GM19372 (cell line): Measurements from ENCODE around the gene NUDT22.

Source experiments
- ATAC-seq: cut with Tn5 transposase; IDR thresholded peaks from one replicate; pipeline ENCODE4 v1.9.1; 2021; ENCODE audit warnings: mild to moderate bottlenecking, low read depth, moderate library complexity; ENCODE audit not compliant: unreplicated experiment

NUDT22 gene, protein sequence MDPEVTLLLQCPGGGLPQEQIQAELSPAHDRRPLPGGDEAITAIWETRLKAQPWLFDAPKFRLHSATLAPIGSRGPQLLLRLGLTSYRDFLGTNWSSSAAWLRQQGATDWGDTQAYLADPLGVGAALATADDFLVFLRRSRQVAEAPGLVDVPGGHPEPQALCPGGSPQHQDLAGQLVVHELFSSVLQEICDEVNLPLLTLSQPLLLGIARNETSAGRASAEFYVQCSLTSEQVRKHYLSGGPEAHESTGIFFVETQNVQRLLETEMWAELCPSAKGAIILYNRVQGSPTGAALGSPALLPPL

DNA sequence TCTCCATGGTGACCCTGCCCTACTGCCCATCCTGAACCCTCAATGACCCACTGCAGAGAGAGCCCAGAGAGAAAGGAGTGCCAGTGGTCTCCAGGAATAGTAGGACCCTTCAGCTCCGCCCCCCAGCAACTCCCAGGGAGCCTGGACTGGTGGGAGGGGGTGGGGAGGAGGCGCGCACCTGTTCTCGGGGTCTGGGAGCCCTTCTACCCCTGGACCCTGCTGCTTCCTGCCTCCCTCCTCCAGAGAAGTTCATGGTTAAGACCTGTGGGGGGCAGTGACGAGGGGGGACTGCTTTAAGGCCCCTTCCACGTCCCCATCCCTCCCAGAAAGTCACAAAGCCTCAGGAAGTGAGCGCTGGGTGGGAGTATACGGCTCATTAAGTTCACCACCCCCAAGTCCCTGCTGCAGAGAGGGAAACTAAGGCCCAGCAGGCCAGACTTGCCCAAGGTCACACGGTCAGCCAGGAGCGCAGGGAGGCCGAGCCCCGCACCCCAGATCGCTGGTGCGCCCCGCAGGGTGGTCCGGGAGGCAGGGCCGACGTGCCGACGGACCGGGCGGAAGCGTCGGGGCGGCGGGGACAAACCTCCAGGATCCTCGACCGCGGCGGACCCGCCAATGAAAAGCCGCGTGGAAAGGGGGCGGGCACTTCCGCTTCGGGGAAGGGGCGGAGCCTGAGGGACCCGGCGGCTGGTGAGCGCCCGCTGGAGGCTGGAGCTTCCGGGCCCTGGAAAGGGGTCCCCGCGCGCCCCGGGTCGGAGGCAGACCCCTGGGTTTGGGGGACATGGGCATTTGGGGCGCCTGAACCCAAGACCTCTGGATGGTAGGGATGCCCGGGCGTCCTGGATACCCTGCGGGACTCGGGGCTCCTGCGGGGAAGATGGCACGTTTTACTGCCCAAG, at the start of gene NUDT22, which contains the start of gene TRPT1:
TSS of gene NUDT22 (plus strand) at position 667 of the 899 bp plus-strand sequence. CDS start 379 bp downstream, outside the sequence.
TSS of gene TRPT1 (minus strand) at position 579 of the 899 bp plus-strand sequence. CDS start at position 253, 326 bp downstream.
- ATAC-seq: peak; percentile 41

DNA sequence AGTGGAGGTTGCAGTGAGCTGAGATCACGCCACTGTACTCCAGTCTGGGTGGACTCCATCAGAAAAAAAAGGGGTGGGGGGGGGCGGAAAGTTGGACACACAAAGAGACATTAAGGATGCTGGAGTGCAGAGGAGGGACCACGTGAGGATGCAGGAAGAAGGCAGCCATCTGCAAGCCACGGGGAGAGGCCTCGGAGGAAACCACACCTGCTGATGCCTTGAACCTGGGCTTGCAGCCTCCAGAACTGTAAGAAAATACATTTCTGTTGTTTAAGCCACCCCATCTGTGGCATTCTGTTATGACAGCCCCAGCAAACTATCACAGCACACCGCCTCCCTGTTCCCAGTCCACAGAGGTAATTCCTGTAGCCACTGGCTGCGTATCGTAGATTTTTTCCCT, 49.3 kb upstream of the NUDT22 start:
- no peak for ATAC-seq

DNA sequence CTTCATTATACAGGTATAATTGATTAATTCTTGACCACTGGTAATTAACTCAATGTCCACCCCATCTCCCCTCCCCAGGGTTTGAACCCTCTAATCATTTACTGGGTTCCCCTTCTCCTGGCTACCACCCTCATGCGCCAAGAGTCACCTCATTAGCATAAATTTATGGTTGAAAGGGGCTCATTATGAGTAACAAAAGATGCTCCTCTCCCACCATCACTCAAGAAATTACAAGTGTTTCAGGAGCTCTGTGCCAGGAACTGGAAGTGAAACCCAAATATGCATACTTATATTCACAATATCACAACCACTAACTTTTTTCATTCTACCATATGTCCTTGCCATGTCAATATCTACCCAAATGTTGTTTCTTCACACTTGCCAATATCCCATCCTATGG, 47.9 kb upstream of the NUDT22 start:
- no peak for ATAC-seq

DNA sequence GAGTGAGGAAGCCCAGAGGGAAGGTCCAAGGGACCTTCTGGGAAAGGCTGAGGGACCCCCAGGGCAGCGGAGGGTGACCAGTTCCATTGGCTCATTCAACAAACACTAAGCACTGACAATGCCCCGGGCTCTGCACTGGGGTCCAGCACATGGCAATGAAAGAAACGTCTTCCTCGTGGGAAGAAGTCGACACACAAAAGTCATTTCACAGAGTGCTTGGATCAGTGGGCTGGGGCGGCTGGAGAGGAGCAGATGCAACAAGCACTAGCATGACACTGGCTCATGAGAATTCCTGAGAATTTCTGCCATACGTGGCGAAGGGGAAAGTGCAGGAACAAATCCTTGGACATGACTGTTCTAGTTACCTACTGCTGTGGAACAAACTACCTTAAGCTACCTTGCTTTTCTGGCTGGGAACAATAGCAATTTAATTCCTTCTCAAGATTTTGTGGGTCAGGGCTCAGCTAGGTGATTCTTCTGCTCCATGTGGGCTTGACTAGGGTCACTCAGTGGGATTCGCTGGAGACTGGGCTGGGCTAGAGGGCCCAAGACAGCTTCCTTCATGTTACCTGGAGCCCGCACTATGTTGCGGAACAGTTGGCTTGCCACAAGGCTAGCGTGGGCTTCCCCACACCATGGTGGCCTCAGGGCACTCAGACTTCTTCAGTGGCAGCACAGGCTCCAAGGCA, 47.0 kb upstream of the NUDT22 start:
- no peak for ATAC-seq

DNA sequence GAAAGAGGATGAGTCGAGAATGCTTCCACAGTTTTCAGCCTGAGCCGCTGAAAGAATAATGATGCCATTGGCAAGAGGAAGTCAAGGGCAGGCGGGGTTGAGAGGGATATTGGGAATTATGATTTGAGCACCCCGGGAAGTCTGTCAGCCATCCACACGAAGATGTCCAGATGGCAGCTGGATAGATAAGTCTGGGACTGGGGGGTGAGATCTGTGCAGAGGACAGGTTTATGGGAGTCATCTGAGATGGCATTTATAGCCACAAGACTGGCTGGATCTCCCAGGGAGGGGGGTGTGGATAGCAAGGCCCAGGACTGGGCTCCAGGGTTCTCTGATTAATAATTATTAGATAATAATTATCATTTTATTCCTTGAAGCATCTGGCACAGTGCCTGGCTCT, 45.2 kb upstream of the NUDT22 start:
- ATAC-seq: no peak

DNA sequence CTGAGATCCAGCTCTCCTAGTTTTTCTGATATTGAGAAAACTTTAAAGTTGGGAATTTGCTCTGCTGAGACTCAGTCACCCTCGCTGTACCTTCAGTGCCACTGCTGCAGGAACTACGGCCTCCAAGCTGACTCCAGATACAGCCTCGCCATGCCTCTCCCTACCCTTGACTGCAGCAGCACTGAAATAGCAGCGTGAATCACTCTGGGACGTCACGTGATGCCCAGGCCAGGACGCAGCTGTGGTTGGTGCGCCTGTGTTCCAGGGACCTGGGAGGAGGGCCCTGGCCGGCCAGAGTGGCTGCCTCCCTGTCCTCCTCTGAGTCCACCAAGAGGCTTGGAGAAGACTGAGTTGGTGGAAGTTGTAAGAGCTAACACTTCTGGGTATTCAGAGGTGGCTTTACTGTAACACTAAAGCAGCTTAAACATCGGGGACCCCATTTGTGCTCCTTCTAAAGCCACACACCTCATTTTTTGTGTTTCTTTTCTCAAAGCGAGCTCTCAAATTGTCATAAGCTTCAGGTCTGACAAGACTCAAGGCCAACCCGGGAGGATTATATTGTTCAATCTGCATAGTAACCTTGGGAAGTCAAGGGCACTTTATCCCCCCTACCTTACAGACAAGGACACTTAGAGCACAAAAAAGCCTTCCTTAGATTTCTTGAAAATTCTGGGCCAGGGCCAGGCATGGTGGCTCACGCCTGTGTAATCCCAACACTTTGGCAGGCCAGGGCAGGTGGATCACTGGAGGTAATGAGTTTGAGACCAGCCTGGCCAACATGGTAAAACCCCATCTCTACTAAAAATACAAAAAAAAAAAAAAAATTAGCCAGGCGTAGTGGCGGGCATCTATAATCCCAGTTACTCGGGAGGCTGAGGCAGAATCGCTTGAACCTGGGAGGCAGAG, 44.3 kb upstream of the NUDT22 start:
- no peak for ATAC-seq

DNA sequence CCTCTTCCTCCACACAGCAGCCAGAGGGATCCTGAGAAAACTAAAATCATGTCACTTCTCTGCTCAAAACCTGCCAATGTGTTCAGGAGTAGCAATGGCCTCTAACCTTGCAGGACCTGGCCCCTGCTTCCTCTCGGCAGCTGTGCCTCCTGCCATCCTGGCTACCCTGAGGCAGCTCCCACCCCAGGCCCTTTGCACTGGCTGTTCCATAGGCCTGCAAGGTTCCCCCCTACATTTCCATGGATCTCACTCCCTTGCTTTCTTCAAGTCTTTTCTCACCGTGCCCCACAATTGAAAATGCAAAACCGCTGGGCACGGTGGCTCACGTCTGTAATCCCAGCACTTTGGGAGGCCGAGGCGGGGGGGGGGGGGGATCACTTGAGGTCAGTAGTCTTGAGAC, 42.2 kb upstream of the NUDT22 start:
- ATAC-seq: no peak

DNA sequence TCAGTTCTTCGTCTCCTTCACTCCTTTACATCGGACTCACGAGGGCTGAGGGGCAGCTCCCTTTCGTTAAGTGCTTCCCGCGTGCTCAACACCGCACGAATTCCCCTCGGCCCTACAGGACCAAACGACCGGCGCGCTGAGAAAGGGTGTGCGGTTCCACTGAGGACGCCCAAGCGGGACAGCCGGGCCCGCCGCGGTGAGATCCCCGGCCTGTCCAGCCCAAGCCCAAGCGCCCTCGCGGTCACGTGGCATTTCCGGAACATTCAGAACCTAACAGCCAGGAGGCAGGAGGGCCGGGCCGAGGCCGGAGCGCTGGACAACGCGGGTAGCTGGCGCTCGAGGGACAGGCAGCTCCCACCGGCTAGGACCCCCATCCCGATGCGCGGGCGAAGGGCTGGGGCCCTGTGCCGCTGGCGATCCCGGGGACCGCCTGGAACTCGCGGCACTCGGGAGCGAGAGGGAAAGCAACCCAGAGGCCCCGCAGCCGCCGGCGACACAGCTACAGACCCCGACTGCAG, 40.8 kb upstream of the NUDT22 start:
- ATAC-seq: peak; percentile 12

DNA sequence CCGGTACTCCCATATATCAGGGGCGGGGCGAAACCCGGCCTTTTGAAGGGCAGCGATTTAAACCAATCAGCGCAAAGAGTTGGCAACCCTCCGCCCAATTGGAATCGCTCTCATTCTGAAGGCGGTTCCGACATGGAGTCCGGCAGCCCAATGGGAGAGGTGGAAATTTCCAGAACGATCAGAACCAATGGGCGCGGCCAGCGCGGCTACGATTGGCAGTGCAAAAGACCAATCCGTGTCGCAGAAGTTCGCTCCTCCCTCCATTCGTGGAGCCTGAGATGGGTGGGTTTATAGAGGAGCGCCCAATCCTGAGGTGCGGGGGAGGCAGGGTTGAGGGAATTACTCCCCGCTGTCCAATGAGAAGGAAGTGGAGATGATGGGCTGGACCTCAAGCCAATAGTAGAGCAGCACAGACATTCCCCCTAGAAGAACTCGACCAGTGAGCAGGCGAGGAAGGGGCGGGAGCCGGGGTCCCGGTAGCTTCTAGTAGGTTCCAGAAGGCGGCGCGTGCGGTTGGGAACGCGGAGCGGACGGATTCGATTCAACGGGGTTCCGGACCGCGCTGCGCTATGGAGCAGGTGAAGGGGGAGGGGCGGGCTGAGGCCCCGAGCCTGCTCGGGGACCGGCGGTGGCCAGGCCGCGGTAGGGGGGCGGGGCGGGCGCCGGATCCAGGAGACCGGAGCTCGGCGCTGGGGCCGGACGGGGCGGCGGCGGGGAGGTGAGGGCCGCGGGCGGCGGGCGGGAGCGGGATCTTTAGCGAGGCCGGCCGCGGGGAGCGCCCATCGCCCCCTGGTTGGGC, 40.2 kb upstream of the NUDT22 start, which contains the start of gene STIP1:
TSS of gene STIP1 (plus strand) at position 479 of the 799 bp plus-strand sequence. CDS start at position 570, 91 bp downstream.
- peak; percentile 78 for ATAC-seq

DNA sequence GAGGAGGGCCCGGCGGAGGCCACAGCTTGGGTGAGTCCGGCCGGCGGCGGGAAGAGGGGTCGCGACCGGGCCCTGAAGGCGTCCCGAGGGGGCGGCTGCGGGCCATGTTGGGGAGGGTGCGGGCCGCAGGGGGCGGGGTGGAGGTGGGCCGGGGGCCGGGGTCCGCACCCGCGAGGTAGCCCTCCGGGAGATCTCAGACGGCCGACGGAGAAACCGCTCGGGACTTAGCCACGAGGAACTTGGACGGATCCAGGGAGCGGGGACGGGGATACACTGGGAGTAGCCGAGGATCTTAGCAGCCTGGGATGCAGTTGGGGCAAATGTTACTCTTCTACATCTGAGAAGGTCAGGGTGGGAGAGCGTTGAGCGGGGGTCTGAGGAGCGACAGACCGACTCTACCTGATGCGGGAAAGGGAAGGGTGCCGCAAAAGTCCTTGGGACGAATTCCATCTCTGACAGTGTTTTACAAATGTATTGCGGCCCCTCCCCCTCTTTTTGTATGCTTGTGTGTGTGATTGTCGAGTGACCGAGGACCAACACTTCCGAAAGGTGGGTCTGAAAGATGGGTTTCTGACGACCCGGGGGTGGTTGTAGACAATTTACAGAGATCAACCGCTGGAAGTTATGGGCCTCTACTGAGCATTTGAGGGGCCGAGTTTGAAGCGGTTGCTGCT, 39.4 kb upstream of the NUDT22 start:
- ATAC-seq: no peak

DNA sequence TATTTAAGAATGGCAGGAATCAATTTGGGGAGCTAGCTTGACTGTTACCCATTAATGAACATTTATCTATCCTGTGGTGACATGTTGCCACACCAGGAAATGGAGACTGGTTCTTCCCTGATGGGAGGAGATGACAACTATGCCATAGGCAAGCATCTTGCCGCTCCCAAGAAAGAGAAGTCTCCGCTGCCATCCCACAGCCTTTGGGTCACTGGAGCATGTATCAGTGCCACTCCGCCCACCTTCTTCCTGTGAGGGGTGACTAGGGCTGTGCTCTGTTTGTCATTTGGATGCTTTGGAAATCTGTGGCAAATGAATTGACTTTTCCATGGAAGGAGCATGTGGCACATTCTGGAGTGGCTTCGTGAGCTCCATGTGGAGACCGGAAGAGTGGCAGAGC, 33.6 kb upstream of the NUDT22 start:
- no peak for ATAC-seq

DNA sequence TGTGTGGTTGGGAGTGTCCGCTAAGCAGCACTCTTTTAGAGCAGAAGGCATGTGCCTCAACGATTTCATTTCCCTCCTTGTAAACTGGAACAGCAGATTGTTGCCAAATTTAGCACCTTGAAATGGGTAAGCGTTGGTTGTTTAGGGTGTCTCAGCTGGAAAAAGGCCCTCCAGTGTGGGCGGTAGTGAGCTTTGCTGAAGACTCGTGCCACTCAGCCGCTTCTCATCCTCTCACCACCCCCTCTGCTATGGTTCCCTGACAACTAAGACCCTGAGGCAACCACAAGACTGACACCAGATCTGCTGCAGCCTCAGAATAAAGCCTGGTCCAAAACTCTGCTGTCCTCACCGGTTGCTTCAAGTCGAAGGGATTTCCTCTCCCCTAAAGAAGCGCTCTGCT, 29.4 kb upstream of the NUDT22 start:
- no peak for ATAC-seq

DNA sequence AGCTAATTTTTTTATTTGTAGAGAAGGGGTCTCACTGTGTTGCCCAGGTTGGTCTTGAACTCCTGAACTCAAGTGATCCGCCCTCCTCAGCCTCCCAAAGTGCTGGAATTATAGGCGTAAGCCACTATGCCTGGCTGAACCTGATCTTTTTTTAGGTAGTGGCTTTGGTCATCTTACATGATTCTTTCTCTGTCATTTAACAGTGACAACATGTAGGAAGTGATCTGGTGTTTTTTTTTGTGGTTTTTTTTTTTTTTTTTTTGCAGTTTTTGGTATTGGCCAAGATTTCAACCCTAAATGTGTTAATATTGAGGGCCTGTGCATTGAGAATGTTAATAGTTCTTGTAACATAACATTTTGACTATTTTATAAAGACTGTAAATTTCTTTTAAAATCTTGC, 27.6 kb upstream of the NUDT22 start:
- ATAC-seq: no peak

DNA sequence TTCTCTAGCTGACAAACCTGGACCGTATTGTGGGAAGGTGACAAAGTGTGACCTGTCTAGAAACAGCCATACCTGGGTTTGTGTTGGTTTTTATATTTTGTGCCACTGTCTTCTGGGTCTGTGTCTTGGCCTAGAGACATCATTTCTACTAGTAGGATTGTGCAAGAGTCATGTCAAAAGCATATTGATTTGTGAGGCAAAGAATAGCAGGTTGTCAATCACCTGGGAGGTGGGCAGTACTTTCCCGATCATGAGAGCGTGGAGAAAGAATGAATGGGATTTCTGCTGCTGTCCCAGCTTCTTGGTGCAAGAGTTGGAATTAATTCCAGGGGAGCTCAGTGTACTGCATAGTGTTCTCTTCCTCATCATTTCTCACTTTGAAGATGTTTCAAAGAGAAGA, 24.5 kb upstream of the NUDT22 start:
- no peak for ATAC-seq

DNA sequence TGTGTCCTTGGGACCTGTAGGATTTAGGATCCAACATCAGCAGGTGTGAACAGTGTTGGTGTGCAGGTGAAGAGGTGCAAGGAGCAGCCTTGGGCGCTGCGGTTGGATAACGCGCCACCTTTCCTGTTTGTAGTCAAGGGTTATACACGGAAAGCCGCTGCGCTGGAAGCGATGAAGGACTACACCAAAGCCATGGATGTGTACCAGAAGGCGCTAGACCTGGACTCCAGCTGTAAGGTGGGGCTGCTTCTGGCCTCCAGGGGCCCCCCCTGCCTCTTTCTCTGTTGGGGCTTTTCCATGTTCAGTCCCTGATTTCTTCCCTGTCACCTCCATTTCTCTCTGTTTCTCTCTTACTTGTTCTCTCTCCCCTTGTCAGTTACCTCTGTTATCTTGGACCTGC, 23.1 kb upstream of the NUDT22 start:
- no peak for ATAC-seq

DNA sequence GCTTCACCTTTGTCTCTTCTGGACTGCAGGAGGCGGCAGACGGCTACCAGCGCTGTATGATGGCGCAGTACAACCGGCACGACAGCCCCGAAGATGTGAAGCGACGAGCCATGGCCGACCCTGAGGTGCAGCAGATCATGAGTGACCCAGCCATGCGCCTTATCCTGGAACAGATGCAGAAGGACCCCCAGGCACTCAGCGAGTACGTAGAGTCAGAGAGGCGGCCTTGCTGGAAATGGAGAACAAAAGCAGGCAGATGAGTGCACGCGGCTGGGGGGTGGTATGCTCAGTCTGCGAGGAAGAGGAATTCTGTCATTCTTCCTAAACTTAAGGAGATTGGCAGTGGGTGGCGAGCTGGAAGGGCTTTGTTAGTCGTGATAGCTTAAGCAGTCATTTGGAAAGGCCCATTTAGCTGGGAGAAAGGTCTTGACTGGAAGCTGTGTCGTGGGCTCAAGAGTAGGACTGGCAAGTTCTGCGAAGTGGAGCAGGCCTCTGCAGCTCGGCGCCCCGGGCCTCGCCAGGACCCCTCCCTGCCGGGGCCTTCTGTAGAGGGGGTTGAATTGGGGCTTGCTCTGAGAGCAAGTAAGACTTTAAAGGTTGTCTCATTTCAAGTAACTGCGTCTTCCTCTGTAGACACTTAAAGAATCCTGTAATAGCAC, 22.5 kb upstream of the NUDT22 start:
- ATAC-seq: no peak

DNA sequence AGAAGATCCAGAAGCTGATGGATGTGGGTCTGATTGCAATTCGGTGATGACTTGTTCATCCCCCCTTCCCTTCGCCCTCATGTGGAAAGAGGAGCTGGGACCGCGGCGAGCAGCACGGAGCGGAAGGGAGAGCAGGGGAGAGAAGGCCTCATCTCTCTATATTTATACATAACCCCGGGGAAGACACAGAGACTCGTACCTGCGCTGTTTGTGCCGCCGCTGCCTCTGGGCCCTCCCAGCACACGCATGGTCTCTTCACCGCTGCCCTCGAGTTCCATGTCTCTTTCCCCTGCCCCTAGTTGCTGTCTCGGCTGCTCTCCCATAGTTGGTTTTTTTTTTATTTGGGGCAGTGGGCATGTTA, 22.0 kb upstream of the NUDT22 start:
- no peak for ATAC-seq

DNA sequence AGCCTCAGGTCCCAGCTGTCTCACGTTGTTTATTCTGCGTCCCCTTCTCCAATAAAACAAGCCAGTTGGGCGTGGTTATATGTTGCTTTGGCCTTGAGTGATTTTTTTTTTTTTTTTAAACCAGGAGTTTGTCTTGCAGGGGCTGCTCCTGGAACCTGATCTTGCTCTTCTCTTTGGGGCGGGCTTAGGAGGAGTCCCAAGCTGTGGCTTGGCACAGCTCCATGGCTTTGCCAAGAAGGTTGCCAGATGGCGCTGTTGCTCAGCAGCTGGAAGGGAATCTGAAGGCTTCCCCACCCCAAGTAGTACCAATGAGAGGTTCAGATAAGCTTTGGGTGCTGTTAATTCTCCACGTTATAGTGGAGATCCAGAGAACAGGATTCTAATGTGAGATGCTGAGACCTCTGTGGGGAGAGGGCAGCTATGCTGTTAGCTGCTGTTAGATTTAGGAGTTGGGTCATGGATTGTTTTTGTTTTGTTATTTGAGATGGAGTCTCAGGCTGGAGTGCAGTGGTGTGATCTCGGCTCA, 21.5 kb upstream of the NUDT22 start:
- ATAC-seq: no peak
